HEK293 (cell line): ENCODE results near the gene NIPBL.

Source experiments
- CTCF ChIA-PET: fragments of 350-600 bp; formaldehyde crosslinking; extraction: SDS; loops from one replicate; lab custom pipeline; 2021; ENCODE audit warnings: antibody characterized with exemption; lab: Yijun Ruan, JAX
- POLR2A ChIA-PET: fragments of 300-600 bp; formaldehyde crosslinking; extraction: SDS; loops from one replicate; lab custom pipeline; 2020; ENCODE audit warnings: antibody characterized with exemption, inconsistent platforms; lab: Yijun Ruan, JAX
- H3K27ac ChIP-seq: fragments of 200-500 bp; sonication (Bioruptor generic); 2 replicates; pipeline ENCODE4 v1.5.1; 2014; ENCODE audit warnings: low read depth, low read length, control low read depth, inconsistent platforms; ENCODE audit errors: extremely low read depth
- H3K36me3 ChIP-seq, 2 experiments: fragments of 200-500 bp in 1 of 2; sonication (Bioruptor generic) in 1 of 2; 1 replicate in 1 of 2; 2 replicates in 1 of 2; pipeline ENCODE4 v1.5.1; 2014 to 2017; ENCODE audit warnings: inconsistent platforms in 2 of 2, low read length in 2 of 2; ENCODE audit not compliant: control insufficient read depth in 2 of 2, insufficient read depth in 1 of 2
- H3K4me1 ChIP-seq: fragments of 200-500 bp; sonication (Bioruptor generic); 2 replicates; pipeline ENCODE4 v1.5.1; 2014; ENCODE audit warnings: mild to moderate bottlenecking, low read length, inconsistent platforms; ENCODE audit not compliant: control insufficient read depth, insufficient read depth
- H3K4me3 ChIP-seq: 2 replicates; pipeline ENCODE4 v1.5.1; 2011; ENCODE audit warnings: low read depth, mild to moderate bottlenecking, control low read depth, low read length, moderate library complexity
- H3K9me3 ChIP-seq: fragments of 200-500 bp; sonication (Bioruptor generic); 2 replicates; pipeline ENCODE4 v1.5.1; 2014; ENCODE audit warnings: low read depth, low read length, inconsistent platforms; ENCODE audit not compliant: control insufficient read depth, insufficient read depth
- IKZF3 ChIP-seq: fragments of 450-650 bp; IDR thresholded peaks from 2 replicates; pipeline ENCODE4 v1.5.0; 2018; ENCODE audit warnings: missing biosample characterization, mild to moderate bottlenecking, missing genetic modification characterization, moderate library complexity
- MEIS1 ChIP-seq: sonication (generic); formaldehyde crosslinking; IDR thresholded peaks from 2 replicates; pipeline ENCODE4 v1.8.1; 2022; ENCODE audit warnings: missing genetic modification reagents, mild to moderate bottlenecking, borderline replicate concordance
- PRDM6 ChIP-seq: fragments of 450-650 bp; formaldehyde crosslinking; IDR thresholded peaks from 2 replicates; pipeline ENCODE4 v1.5.1; 2017; ENCODE audit warnings: missing biosample characterization, missing genetic modification characterization
- SCRT2 ChIP-seq: fragments of 450-650 bp; formaldehyde crosslinking; IDR thresholded peaks from 2 replicates; pipeline ENCODE4 v1.5.1; 2016; ENCODE audit warnings: missing biosample characterization, missing genetic modification characterization
- ZBTB21 ChIP-seq: fragments of 450-650 bp; formaldehyde crosslinking; IDR thresholded peaks from 2 replicates; pipeline ENCODE4 v1.5.1; 2017; ENCODE audit warnings: missing biosample characterization, missing genetic modification characterization
- ZBTB44 ChIP-seq: fragments of 450-650 bp; IDR thresholded peaks from 2 replicates; pipeline ENCODE4 v1.5.1; 2018; ENCODE audit warnings: missing biosample characterization, mild to moderate bottlenecking, missing genetic modification characterization
- ZFP69B ChIP-seq: fragments of 450-650 bp; formaldehyde crosslinking; IDR thresholded peaks from 2 replicates; pipeline ENCODE4 v1.5.1; 2016; ENCODE audit warnings: missing biosample characterization, missing genetic modification characterization
- ZNF19 ChIP-seq: fragments of 450-650 bp; formaldehyde crosslinking; IDR thresholded peaks from 2 replicates; pipeline ENCODE4; 2016; ENCODE audit warnings: missing biosample characterization, missing genetic modification characterization, low read depth
- ZNF2 ChIP-seq: fragments of 450-650 bp; formaldehyde crosslinking; IDR thresholded peaks from 2 replicates; pipeline ENCODE4 v1.5.1; 2016; ENCODE audit warnings: missing biosample characterization, missing genetic modification characterization
- ZNF280D ChIP-seq: fragments of 450-650 bp; formaldehyde crosslinking; IDR thresholded peaks from 2 replicates; pipeline ENCODE4 v1.5.1; 2016; ENCODE audit warnings: missing biosample characterization, missing genetic modification characterization
- ZNF354C ChIP-seq: fragments of 450-650 bp; formaldehyde crosslinking; IDR thresholded peaks from 2 replicates; pipeline ENCODE4 v1.5.1; 2016; ENCODE audit warnings: missing biosample characterization, missing genetic modification characterization, low read depth, borderline replicate concordance
- ZNF521 ChIP-seq: fragments of 450-650 bp; formaldehyde crosslinking; IDR thresholded peaks from 2 replicates; pipeline ENCODE4 v1.5.1; 2017; ENCODE audit warnings: missing biosample characterization, mild to moderate bottlenecking, missing genetic modification characterization
- ZNF600 ChIP-seq: fragments of 450-650 bp; formaldehyde crosslinking; IDR thresholded peaks from 2 replicates; pipeline ENCODE4 v1.5.1; 2016; ENCODE audit warnings: missing biosample characterization, missing genetic modification characterization
- ZNF626 ChIP-seq: fragments of 450-650 bp; sonication (Bioruptor Pico); formaldehyde crosslinking; IDR thresholded peaks from 2 replicates; pipeline ENCODE4 v1.5.1; 2018; ENCODE audit warnings: missing biosample characterization, missing genetic modification characterization, inconsistent platforms
- ZNF664 ChIP-seq: fragments of 450-650 bp; formaldehyde crosslinking; IDR thresholded peaks from 2 replicates; pipeline ENCODE4 v1.5.1; 2016; ENCODE audit warnings: missing biosample characterization, missing genetic modification characterization
- ZNF677 ChIP-seq: fragments of 450-650 bp; IDR thresholded peaks from 2 replicates; pipeline ENCODE4 v1.5.0; 2018; ENCODE audit warnings: missing biosample characterization, mild to moderate bottlenecking, missing genetic modification characterization, moderate library complexity
- ZNF692 ChIP-seq: fragments of 450-650 bp; formaldehyde crosslinking; IDR thresholded peaks from 2 replicates; pipeline ENCODE4 v1.5.1; 2016; ENCODE audit warnings: missing biosample characterization, missing genetic modification characterization
- ZSCAN16 ChIP-seq: fragments of 450-650 bp; formaldehyde crosslinking; IDR thresholded peaks from 2 replicates; pipeline ENCODE4 v1.5.1; 2016; ENCODE audit warnings: missing biosample characterization, missing genetic modification characterization

The NIPBL gene

GRCh38 chr5:36950586-36951457 is 74.3 kb downstream of the NIPBL start (continued):
- TF ChIP-seq ZNF280D (tag by site-specific recombination) (no peak), ZNF2 (tag by site-specific recombination) (0 out of 2 replicates have a peak, but pooled peaks have one; percentile 49), ZBTB44 (tag by site-specific recombination) (peak; percentile 13; the same call in 1 of the 2 replicates), ZBTB21 (tag by site-specific recombination) (peak; percentile 67), PRDM6 (tag by site-specific recombination) (peak; percentile 95), ZNF600 (tag by site-specific recombination) (peak; percentile 45; the same call in 1 of the 2 replicates), ZNF692 (tag by site-specific recombination) (0 out of 2 replicates have a peak, but pooled peaks have one; percentile 34)
- TF ChIP-seq, all 188 proteins: peak for 12

- CTCF ChIA-PET, result interaction anchor here (1.0 kb wide), 1 partner anchor 52 kb away, joined by 7 read pairs; no protein-coding TSS in a partner anchor
Observed at GRCh38 chr5:36953043-36953442, 76.5 kb downstream of the NIPBL start.

More at GRCh38 chr5:36953043-36953442, 76.5 kb downstream of the NIPBL start:
- no peak overlapping the region for H3K4me3 ChIP-seq
- H3K36me3 ChIP-seq, result peaks cover 8 to 11% of the 10 kb centered on the region in 2 experiments
- peaks cover 57% of the 10 kb centered on the region for H3K4me1 ChIP-seq
- H3K27ac ChIP-seq, result no peak overlapping the region
- POLR2A ChIA-PET, result no interaction called here
- TF ChIP-seq ZNF19 (tag by site-specific recombination), result no peak
- TF ChIP-seq ZNF521, result no peak
- no peak for TF ChIP-seq ZNF354C (tag by site-specific recombination)
- no peak for TF ChIP-seq ZFP69B (tag by site-specific recombination)
- TF ChIP-seq IKZF3 (tag by site-specific recombination), result peak; percentile 43; the same call in 1 of the 2 replicates
- peak; percentile 55; the same call in 1 of the 2 replicates for TF ChIP-seq ZSCAN16 (tag by site-specific recombination)
- TF ChIP-seq SCRT2, result no peak
- no peak for TF ChIP-seq ZNF664
- TF ChIP-seq ZNF626 (tag by site-specific recombination), result no peak
- TF ChIP-seq PRDM6 (tag by site-specific recombination), result peak; percentile 44; the same call in 1 of the 2 replicates
- TF ChIP-seq MEIS1, result no peak
- peak; percentile 100 for TF ChIP-seq ZNF677 (tag by site-specific recombination)
- no peaks in the 10 kb centered on the region for H3K9me3 ChIP-seq
